Central memory CD4-positive, alpha-beta T cell (primary cell): ENCODE measurements around the gene SRCIN1.

Experiments used
- DNase-seq: peaks from one replicate; pipeline ENCODE4 v3.0.0; 2022

SRCIN1 gene

DNA sequence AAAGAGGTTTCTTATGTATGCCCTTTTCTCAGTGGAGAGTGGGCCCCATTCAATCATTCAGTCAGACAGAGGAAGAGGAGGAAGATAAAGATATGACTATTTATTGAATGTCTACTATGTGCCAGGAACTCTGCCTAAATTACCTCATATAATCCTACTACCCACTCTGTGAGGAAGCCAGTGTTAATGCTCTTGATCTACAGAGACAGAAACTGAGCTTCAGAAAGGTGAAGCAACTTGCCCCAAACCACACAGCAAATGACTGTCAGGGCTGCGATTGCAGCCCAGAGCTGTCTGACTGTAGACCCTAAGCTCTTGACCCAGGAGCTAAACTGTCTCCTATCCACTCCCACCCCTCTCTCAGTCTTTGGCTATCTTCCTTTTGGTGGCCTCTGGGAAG lies 8.4 kb downstream of the SRCIN1 start:
- DNase-seq: no peak

- DNase-seq: no peak
These were observed 9.1 kb downstream of the SRCIN1 start for GRCh38 chr17:38596651-38597050.

GRCh38 chr17:38595892-38596291 lies 9.9 kb downstream of the SRCIN1 start:
- no peak for DNase-seq

GRCh38 chr17:38594152-38594551 lies 11.6 kb downstream of the SRCIN1 start:
- DNase-seq: no peak

- no peak for DNase-seq
These were observed 13.3 kb downstream of the SRCIN1 start for GRCh38 chr17:38592487-38592886.

- DNase-seq: peak; percentile 42
These were observed 14.0 kb downstream of the SRCIN1 start for GRCh38 chr17:38591759-38592241.

DNA sequence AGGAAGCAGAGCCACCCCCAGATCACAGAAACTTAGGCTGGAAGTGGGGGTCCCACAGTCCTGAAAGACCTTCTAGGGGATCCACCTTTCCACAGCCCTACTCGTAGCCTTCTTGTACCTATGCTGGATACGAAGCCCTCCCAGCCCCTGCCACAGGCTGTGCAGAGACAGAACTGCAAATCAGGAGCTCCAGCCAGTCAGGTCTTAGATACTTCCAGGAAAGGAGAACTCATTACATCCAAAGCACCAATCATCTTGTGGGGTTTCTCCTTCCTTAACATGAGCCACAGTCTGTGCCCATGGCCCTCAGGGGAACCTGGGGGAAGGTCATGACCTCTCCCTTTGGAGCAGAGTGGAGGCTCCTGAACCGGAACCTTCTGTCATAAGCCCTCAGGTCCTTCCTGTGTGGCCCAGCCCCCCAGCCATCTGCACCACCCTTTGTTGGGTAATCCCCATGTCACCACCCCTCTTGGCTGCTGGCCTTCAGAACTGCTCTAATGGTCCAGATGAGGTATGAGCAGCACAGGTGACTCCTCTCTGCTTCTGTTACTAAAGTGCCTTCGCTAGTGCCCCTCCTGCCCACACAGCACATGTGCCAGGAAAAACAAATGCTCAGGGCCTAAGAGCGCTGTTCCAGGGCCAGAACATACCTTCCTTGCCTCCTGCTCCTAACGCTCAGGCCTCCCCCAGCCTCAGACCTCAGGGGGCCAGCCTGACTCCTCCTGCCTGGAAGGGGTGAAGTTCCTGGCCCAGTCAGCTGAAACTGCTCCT lies 14.6 kb downstream of the SRCIN1 start:
- DNase-seq: no peak

GRCh38 chr17:38589462-38590114 lies 16.2 kb downstream of the SRCIN1 start:
- DNase-seq: no peak

DNA sequence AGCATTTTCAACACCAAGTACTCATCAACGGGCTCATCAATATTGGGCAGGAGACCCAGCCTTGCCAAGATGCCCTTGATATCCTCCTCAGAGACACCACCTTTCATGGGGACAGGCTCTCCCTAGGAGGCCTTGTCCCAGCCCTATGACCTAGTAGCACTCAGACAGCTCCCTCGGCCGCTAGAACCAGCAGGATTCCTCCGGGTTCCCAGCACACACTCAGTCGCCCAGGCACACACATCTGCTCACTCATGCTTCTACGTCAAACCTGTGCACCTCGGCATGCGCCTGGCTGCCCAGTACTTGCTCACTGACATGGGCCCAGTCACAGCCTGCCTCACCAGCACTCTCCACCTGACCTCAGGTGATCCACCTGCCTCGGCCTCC lies 17.0 kb downstream of the SRCIN1 start:
- DNase-seq: no peak

DNA sequence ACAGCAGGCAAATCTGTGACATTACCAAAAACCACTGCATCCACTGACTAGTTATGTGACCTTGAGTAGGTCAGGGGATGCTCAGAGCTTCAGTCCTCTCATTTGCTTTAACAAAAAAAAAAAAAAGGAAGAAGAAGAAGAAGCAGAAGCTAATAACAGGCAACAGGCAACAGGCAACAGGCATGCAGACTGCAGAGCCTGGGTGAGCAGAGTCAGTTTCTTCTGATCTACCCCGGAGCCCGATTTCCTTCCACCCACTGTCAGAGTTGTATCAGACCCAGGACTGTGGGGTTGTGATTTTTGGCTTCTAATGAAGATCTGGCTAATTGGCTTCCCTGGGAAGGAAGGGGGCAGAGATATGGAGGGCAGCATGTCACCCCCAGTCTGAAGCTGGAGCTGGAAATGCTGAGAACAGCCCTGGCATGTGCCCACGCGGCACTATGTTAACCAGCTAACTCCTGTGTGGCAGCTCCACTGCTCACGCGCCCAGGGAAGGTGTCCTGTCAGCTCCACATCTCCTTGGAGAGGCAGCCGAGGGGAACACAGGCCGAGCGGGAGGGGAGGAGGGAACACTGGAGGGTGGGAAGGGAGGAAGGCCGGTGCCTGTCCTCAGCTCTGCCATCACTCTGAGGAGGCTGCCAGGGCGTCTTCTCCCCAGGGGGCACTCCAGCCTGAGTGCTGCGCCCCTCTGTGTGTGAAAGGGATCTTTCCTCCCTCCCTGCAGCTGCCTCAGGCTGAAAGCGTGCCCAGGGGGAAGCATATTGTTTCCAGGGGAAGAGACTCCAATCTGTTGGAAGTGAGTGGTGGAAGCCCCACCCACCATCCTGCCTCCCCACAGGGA lies 17.6 kb downstream of the SRCIN1 start:
- no peak for DNase-seq

- no peak for DNase-seq
These were observed 18.5 kb downstream of the SRCIN1 start for GRCh38 chr17:38587203-38587602.

DNA sequence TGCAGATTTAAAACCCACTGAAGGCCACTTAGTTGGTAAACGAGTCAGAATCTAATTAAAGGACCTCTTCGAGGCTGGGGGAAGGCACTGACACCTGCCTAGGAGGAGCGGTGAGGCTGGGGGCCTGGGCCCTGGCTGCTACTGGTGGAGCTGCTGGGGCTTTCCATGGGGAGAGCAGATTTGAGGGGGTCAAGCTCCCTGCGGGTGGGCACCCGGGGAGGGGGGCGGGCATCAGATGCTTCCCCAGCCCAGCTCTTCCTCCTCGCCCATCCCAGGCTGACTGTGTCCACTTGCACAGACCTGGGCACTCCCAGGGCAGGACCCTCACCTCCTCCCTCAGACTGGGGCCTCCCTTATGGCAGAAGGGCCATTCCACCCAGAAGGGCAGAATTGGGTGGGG lies 19.0 kb downstream of the SRCIN1 start:
- no peak for DNase-seq

GRCh38 chr17:38585918-38586529 lies 19.7 kb downstream of the SRCIN1 start:
- no peak for DNase-seq

- no peak for DNase-seq
These were observed 20.5 kb downstream of the SRCIN1 start for GRCh38 chr17:38585056-38585917.

DNA sequence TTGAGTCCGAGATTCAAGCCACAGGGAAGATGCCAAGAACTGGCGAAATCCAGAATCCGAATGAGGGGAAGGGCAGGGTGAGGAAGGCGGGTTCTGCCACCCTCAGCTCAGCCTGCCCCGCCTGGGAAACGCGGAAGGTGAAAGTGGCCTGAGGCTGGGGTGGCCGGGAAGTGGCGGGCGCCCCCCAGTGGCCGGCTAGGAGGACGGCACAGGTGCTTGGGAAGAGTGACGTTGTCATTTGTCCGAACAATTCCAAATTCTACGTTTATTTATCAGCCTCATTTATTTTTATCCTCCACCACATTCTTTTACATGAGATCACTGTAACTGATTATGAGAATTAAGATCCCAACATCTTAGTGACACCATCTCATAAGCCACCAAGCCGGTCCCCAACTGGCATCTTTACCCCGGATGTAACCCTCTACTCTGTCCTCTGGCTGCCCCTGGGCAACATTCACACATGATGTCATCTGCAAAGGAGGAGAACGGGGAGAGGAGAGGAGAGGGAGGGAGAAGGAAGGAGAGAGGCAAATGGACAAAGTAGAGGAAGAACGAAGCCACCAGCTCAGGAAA lies 21.3 kb downstream of the SRCIN1 start:
- peak; percentile 54 for DNase-seq

- no peak for DNase-seq
These were observed 21.9 kb downstream of the SRCIN1 start for GRCh38 chr17:38583828-38584349.

- DNase-seq: no peak
These were observed 22.6 kb downstream of the SRCIN1 start for GRCh38 chr17:38583176-38583575.

DNA sequence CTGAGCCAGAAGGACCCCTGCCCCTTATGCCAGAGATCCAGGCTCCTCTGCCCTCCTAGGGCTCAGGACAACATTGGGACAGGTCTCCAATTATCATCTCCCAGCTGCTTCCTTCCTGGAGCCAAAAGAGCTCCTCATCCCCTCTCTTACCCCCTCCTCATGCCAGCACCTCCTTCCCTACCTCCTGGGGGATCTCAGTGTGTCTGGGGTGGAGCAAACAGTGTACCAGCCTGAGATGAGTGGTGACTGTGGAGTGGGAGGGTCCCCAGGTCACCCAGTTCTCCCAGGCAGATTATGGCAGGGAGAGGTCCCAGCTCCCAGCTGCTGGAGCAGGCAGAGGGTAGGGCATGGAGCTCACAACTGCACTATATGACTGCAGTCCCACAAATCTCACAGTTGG lies 23.7 kb downstream of the SRCIN1 start:
- DNase-seq: no peak

- no peak for DNase-seq
These were observed 25.8 kb downstream of the SRCIN1 start for GRCh38 chr17:38579934-38580333.

GRCh38 chr17:38579083-38579480 lies 26.7 kb downstream of the SRCIN1 start:
- no peak for DNase-seq
